Measurements from ENCODE around the gene CYB561D2.

GRCh38 chr3:50351323-50351697 is 648 bp downstream of the CYB561D2 start:
- TF ChIP-seq CTCF (IDR thresholded peaks at IDR 0.05) (no peak), POLR2A (IDR thresholded peaks at IDR 0.05) (no peak)
